Pulmonary artery endothelial cell (primary cell): ENCODE data around the gene CHAMP1. TPM values are rescaled to one million over a fixed set of nuclear protein-coding genes. Genes with fewer than 3 reads are reported as not detected.

Source experiments
- DNase-seq: peaks from one replicate; pipeline ENCODE4 v3.0.0-alpha.2; 2011; ENCODE audit warnings: low read depth, low spot score
- total RNA-seq: library from RNA; depleted of rRNA; stranded (reverse); fragments of >200 nt; gene quantifications from 2 replicates; pipeline ENCODE4 v1.2.3, GENCODE V29; 2014

Gene CHAMP1
- total RNA-seq, result 10.0 and 13.1 TPM in 2 replicates

- DNase-seq, result peak; percentile 84
Observed at GRCh38 chr13:114314074-114314912, at the start of gene CHAMP1. Gene CHAMP1, plus strand, starts transcription at chr13:114314503. Its CDS starts 9,340 bp downstream, at chr13:114323843.

- DNase-seq, result no peak
Observed at GRCh38 chr13:114264886-114265611, 49.3 kb upstream of the CHAMP1 start.

GRCh38 chr13:114266241-114266640, 48.1 kb upstream of the CHAMP1 start:
- DNase-seq, result no peak

GRCh38 chr13:114268344-114269280, 45.7 kb upstream of the CHAMP1 start:
- DNase-seq, result no peak

- DNase-seq, result no peak
Observed at GRCh38 chr13:114269281-114269770, 45.0 kb upstream of the CHAMP1 start.

GRCh38 chr13:114272977-114273376, 41.3 kb upstream of the CHAMP1 start:
- no peak for DNase-seq

- DNase-seq, result no peak
Observed at GRCh38 chr13:114275304-114275703, 39.0 kb upstream of the CHAMP1 start.

GRCh38 chr13:114279146-114279545, 35.2 kb upstream of the CHAMP1 start:
- no peak for DNase-seq

- no peak for DNase-seq
Observed at GRCh38 chr13:114279758-114280355, 34.4 kb upstream of the CHAMP1 start.

- DNase-seq, result peak; percentile 69
Observed at GRCh38 chr13:114281351-114282040, 32.8 kb upstream of the CHAMP1 start, which contains the start of gene UPF3A. Gene UPF3A, plus strand, starts transcription at chr13:114281601. Its CDS starts 39 bp downstream, at chr13:114281640.

- DNase-seq, result peak; percentile 32
Observed at GRCh38 chr13:114282041-114282670, 32.1 kb upstream of the CHAMP1 start.

- no peak for DNase-seq
Observed at GRCh38 chr13:114283576-114283975, 30.7 kb upstream of the CHAMP1 start.

GRCh38 chr13:114284680-114285079, 29.6 kb upstream of the CHAMP1 start:
- no peak for DNase-seq

- no peak for DNase-seq
Observed at GRCh38 chr13:114285166-114285808, 29.0 kb upstream of the CHAMP1 start.

- no peak for DNase-seq
Observed at GRCh38 chr13:114286808-114287207, 27.5 kb upstream of the CHAMP1 start.

GRCh38 chr13:114288157-114288591, 26.1 kb upstream of the CHAMP1 start:
- DNase-seq, result no peak

- DNase-seq, result no peak
Observed at GRCh38 chr13:114296448-114296847, 17.9 kb upstream of the CHAMP1 start.

GRCh38 chr13:114296902-114297301, 17.4 kb upstream of the CHAMP1 start:
- no peak for DNase-seq

GRCh38 chr13:114298866-114299265, 15.4 kb upstream of the CHAMP1 start:
- DNase-seq, result no peak
